SJCRH30 (cell line): Measurements from ENCODE around the gene MTG2. TPM values are rescaled to one million over a fixed set of nuclear protein-coding genes. Genes with fewer than 3 reads are reported as not detected.
A peak's percentile ranks its signal among the peaks of the same experiment; 100 is the strongest.

Experiments
- DNase-seq, 2 experiments: peaks; one replicate each; pipeline ENCODE4 v3.0.0-alpha.2; 2015 to 2020
- H3K27ac ChIP-seq: fragments of 250-450 bp; sonication (Bioruptor Pico); 2 replicates; pipeline ENCODE4 v1.5.1; 2020; ENCODE audit warnings: mild to moderate bottlenecking, moderate library complexity
- H3K27me3 ChIP-seq: fragments of 250-450 bp; sonication (Bioruptor Pico); 2 replicates; pipeline ENCODE4 v1.5.1; 2020; ENCODE audit warnings: mild to moderate bottlenecking, moderate library complexity
- H3K36me3 ChIP-seq: fragments of 250-450 bp; sonication (Bioruptor Pico); 2 replicates; pipeline ENCODE4 v1.5.1; 2020; ENCODE audit warnings: mild to moderate bottlenecking, moderate library complexity
- H3K4me1 ChIP-seq: fragments of 250-450 bp; sonication (Bioruptor Pico); 2 replicates; pipeline ENCODE4 v1.5.1; 2020; ENCODE audit warnings: mild to moderate bottlenecking, moderate library complexity
- H3K4me3 ChIP-seq: fragments of 250-450 bp; sonication (Bioruptor Pico); 2 replicates; pipeline ENCODE4 v1.5.1; 2020; ENCODE audit warnings: mild to moderate bottlenecking, moderate library complexity
- H3K9me3 ChIP-seq: fragments of 250-450 bp; sonication (Bioruptor Pico); replicated peaks from 2 replicates; pipeline ENCODE4 v1.5.1; 2020; ENCODE audit warnings: mild to moderate bottlenecking, moderate library complexity
- total RNA-seq: library from RNA; depleted of rRNA; stranded (reverse); fragments of >200 nt; shearing (Covaris generic); gene quantifications from 2 replicates; pipeline ENCODE4 v1.2.3, GENCODE V29; 2014

MTG2 gene
- total RNA-seq, 1 experiment from 2014 or later, result 66.2 TPM

- no peak overlapping the region for H3K27ac ChIP-seq
- DNase-seq, result no peak
- no peaks in the 10 kb centered on the region for H3K9me3 ChIP-seq
- no peak overlapping the region for H3K4me3 ChIP-seq
- H3K36me3 ChIP-seq, result peaks cover 61% of the 10 kb centered on the region
- H3K4me1 ChIP-seq, result peaks cover 9% of the 10 kb centered on the region; the same call in 1 of the 2 replicates
- no peaks in the 10 kb centered on the region for H3K27me3 ChIP-seq
Measured at GRCh38 chr20:62177307-62177706, 5.5 kb upstream of the MTG2 start.

- Histone ChIP-seq H3K36me3 (peaks cover 53% of the 10 kb centered on the region), H3K4me3 (no peak overlapping the region), H3K27me3 (no peaks in the 10 kb centered on the region), H3K4me1 (peaks cover 11% of the 10 kb centered on the region; the same call in 1 of the 2 replicates), H3K27ac (no peak overlapping the region), H3K9me3 (no peaks in the 10 kb centered on the region)
- DNase-seq, result no peak
Measured at GRCh38 chr20:62178316-62179161, 4.3 kb upstream of the MTG2 start.

- Histone ChIP-seq H3K36me3 (peaks cover 49% of the 10 kb centered on the region), H3K4me3 (no peak overlapping the region), H3K9me3 (no peaks in the 10 kb centered on the region), H3K27ac (no peak overlapping the region), H3K4me1 (peaks cover 15% of the 10 kb centered on the region; the same call in 1 of the 2 replicates), H3K27me3 (no peaks in the 10 kb centered on the region)
- DNase-seq, result no peak
Measured at GRCh38 chr20:62179162-62179504, 3.7 kb upstream of the MTG2 start.

GRCh38 chr20:62181808-62182207 lies 1.0 kb upstream of the MTG2 start:
- peaks cover 30% of the 10 kb centered on the region for H3K36me3 ChIP-seq
- H3K4me1 ChIP-seq, result peaks cover 15% of the 10 kb centered on the region; the same call in 1 of the 2 replicates
- no peaks in the 10 kb centered on the region for H3K9me3 ChIP-seq
- no peaks in the 10 kb centered on the region for H3K27me3 ChIP-seq
- H3K4me3 ChIP-seq, result peak overlapping the region; percentile 96
- H3K27ac ChIP-seq, result no peak overlapping the region
- DNase-seq, result no peak

GRCh38 chr20:62183426-62184142 lies 756 bp downstream of the MTG2 start:
- H3K9me3 ChIP-seq, result no peaks in the 10 kb centered on the region
- DNase-seq, result no peak
- peak overlapping the region; percentile 81 for H3K27ac ChIP-seq
- H3K36me3 ChIP-seq, result peaks cover 30% of the 10 kb centered on the region
- H3K4me3 ChIP-seq, result peak overlapping the region; percentile 96
- H3K4me1 ChIP-seq, result peaks cover 15% of the 10 kb centered on the region; the same call in 1 of the 2 replicates
- H3K27me3 ChIP-seq, result no peaks in the 10 kb centered on the region

GRCh38 chr20:62186096-62186426 lies 3.2 kb downstream of the MTG2 start:
- H3K4me3 ChIP-seq, result no peak overlapping the region
- no peak overlapping the region for H3K27ac ChIP-seq
- peaks cover 31% of the 10 kb centered on the region for H3K36me3 ChIP-seq
- H3K27me3 ChIP-seq, result no peaks in the 10 kb centered on the region
- H3K9me3 ChIP-seq, result no peaks in the 10 kb centered on the region
- peaks cover 19% of the 10 kb centered on the region for H3K4me1 ChIP-seq
- no peak for DNase-seq

- no peak overlapping the region for H3K4me3 ChIP-seq
- H3K27ac ChIP-seq, result no peak overlapping the region
- peaks cover 22% of the 10 kb centered on the region for H3K36me3 ChIP-seq
- no peaks in the 10 kb centered on the region for H3K9me3 ChIP-seq
- H3K4me1 ChIP-seq, result peaks cover 9% of the 10 kb centered on the region
- H3K27me3 ChIP-seq, result no peaks in the 10 kb centered on the region
- DNase-seq, result no peak
Measured at GRCh38 chr20:62186887-62187866, 4.3 kb downstream of the MTG2 start.

GRCh38 chr20:62190639-62191411 lies 8.0 kb downstream of the MTG2 start:
- Histone ChIP-seq H3K9me3 (no peaks in the 10 kb centered on the region), H3K27ac (no peak overlapping the region), H3K4me1 (peaks cover 3% of the 10 kb centered on the region; the same call in 1 of the 2 replicates), H3K36me3 (peaks cover 22% of the 10 kb centered on the region), H3K4me3 (no peak overlapping the region), H3K27me3 (no peaks in the 10 kb centered on the region)
- DNase-seq, result no peak

GRCh38 chr20:62191781-62192559 lies 9.1 kb downstream of the MTG2 start:
- H3K36me3 ChIP-seq, result peaks cover 33% of the 10 kb centered on the region
- no peaks in the 10 kb centered on the region for H3K27me3 ChIP-seq
- H3K4me1 ChIP-seq, result peaks cover 3% of the 10 kb centered on the region; the same call in 1 of the 2 replicates
- no peak overlapping the region for H3K27ac ChIP-seq
- no peaks in the 10 kb centered on the region for H3K9me3 ChIP-seq
- no peak for DNase-seq
- no peak overlapping the region for H3K4me3 ChIP-seq

- Histone ChIP-seq H3K9me3 (no peaks in the 10 kb centered on the region), H3K4me3 (no peak overlapping the region), H3K27me3 (no peaks in the 10 kb centered on the region), H3K36me3 (peaks cover 38% of the 10 kb centered on the region), H3K27ac (no peak overlapping the region), H3K4me1 (peaks cover 3% of the 10 kb centered on the region; the same call in 1 of the 2 replicates)
- no peak for DNase-seq
Measured at GRCh38 chr20:62192635-62193034, 9.8 kb downstream of the MTG2 start.

GRCh38 chr20:62193079-62194025 lies 10.5 kb downstream of the MTG2 start:
- H3K27me3 ChIP-seq, result no peaks in the 10 kb centered on the region
- H3K4me3 ChIP-seq, result no peak overlapping the region
- H3K27ac ChIP-seq, result no peak overlapping the region
- no peak for DNase-seq
- peaks cover 3% of the 10 kb centered on the region; the same call in 1 of the 2 replicates for H3K4me1 ChIP-seq
- H3K9me3 ChIP-seq, result no peaks in the 10 kb centered on the region
- peaks cover 46% of the 10 kb centered on the region for H3K36me3 ChIP-seq

- H3K9me3 ChIP-seq, result no peaks in the 10 kb centered on the region
- DNase-seq, result no peak
- H3K4me3 ChIP-seq, result no peak overlapping the region
- no peak overlapping the region for H3K27ac ChIP-seq
- H3K4me1 ChIP-seq, result peaks cover 2% of the 10 kb centered on the region
- H3K27me3 ChIP-seq, result no peaks in the 10 kb centered on the region
- peaks cover 45% of the 10 kb centered on the region for H3K36me3 ChIP-seq
Measured at GRCh38 chr20:62195075-62195405, 12.2 kb downstream of the MTG2 start.
